Activated CD8-positive, alpha-beta T cell treated with anti-CD3 and anti-CD28 coated beads for 36 hours (primary cell): ENCODE results near the gene KRT2. TPM values are rescaled to one million over a fixed set of nuclear protein-coding genes. Genes with fewer than 3 reads are reported as not detected.
A peak's percentile ranks its signal among the peaks of the same experiment; 100 is the strongest.

Experiments
- ATAC-seq: fragments of 200-7000 bp; cut with Tn5 transposase; one replicate; pipeline ENCODE4 v1.10.0; 2021; ENCODE audit warnings: mild to moderate bottlenecking, moderate library complexity
- CTCF ChIA-PET: fragments of 350-600 bp; sonication (Branson Sonifier 250); formaldehyde crosslinking; loops from one replicate; lab custom pipeline; 2021; ENCODE audit warnings: antibody characterized with exemption; lab: Charles Lee
- POLR2A ChIA-PET: fragments of 350-600 bp; sonication (Branson Sonifier 250); formaldehyde crosslinking; loops from one replicate; lab custom pipeline; 2021; ENCODE audit warnings: antibody characterized with exemption; lab: Charles Lee
- DNase-seq: peaks from one replicate; pipeline ENCODE4 v3.0.0-alpha.2; 2020
- H3K27ac Mint-ChIP-seq: one replicate; pipeline ENCODE4 v1.8.0; 2021; ENCODE audit warnings: mild to moderate bottlenecking, mixed read lengths
- H3K27me3 Mint-ChIP-seq: one replicate; pipeline ENCODE4 v1.8.0; 2021; ENCODE audit warnings: mixed read lengths
- H3K36me3 Mint-ChIP-seq: one replicate; pipeline ENCODE4 v1.8.0; 2021; ENCODE audit warnings: low read depth, mixed read lengths
- H3K4me1 Mint-ChIP-seq: one replicate; pipeline ENCODE4 v1.8.0; 2021; ENCODE audit warnings: low read depth, mixed read lengths
- H3K4me3 Mint-ChIP-seq: one replicate; pipeline ENCODE4 v1.8.0; 2021; ENCODE audit warnings: mild to moderate bottlenecking, moderate library complexity, mixed read lengths
- H3K9me3 Mint-ChIP-seq: one replicate; pipeline ENCODE4 v1.8.0; 2021; ENCODE audit warnings: mixed read lengths
- intact Hi-C: fragments of 100-400 bp; cut with micrococcal nuclease; formaldehyde crosslinking; loops from one replicate; pipeline ENCODE4 v1.10.0; 2022
- total RNA-seq, 2 experiments: library from RNA; stranded (reverse); gene quantifications; one replicate each; pipeline ENCODE4 v1.2.3, GENCODE V29; 2021
- TF ChIP-seq, protein P1 (sequence below): fragments of 200-600 bp; IDR thresholded peaks from one replicate; pipeline ENCODE4 v1.8.0; 2022; ENCODE audit warnings: antibody characterized with exemption, mild to moderate bottlenecking

KRT2 gene
- total RNA-seq, 2 experiments from 2014 or later: not detected

GRCh38 chr12:52631676-52632459 lies 20.1 kb downstream of the KRT2 start:
- POLR2A ChIA-PET: no interaction called here
- Mint-ChIP-seq H3K4me1 (peaks cover 52% of the 10 kb centered on the region), H3K27ac (no peak overlapping the region), H3K9me3 (no peaks in the 10 kb centered on the region), H3K4me3 (no peak overlapping the region), H3K27me3 (no peaks in the 10 kb centered on the region), H3K36me3 (no peaks in the 10 kb centered on the region)
- CTCF ChIA-PET: interaction anchor here (0.9 kb wide), 1 partner anchor 11 kb away, joined by 3 read pairs; no protein-coding TSS in a partner anchor
- ATAC-seq (no peak), DNase-seq (no peak)
- intact Hi-C loops: no loop called here
- TF ChIP-seq, protein P1, sequence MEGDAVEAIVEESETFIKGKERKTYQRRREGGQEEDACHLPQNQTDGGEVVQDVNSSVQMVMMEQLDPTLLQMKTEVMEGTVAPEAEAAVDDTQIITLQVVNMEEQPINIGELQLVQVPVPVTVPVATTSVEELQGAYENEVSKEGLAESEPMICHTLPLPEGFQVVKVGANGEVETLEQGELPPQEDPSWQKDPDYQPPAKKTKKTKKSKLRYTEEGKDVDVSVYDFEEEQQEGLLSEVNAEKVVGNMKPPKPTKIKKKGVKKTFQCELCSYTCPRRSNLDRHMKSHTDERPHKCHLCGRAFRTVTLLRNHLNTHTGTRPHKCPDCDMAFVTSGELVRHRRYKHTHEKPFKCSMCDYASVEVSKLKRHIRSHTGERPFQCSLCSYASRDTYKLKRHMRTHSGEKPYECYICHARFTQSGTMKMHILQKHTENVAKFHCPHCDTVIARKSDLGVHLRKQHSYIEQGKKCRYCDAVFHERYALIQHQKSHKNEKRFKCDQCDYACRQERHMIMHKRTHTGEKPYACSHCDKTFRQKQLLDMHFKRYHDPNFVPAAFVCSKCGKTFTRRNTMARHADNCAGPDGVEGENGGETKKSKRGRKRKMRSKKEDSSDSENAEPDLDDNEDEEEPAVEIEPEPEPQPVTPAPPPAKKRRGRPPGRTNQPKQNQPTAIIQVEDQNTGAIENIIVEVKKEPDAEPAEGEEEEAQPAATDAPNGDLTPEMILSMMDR: no peak

DNA sequence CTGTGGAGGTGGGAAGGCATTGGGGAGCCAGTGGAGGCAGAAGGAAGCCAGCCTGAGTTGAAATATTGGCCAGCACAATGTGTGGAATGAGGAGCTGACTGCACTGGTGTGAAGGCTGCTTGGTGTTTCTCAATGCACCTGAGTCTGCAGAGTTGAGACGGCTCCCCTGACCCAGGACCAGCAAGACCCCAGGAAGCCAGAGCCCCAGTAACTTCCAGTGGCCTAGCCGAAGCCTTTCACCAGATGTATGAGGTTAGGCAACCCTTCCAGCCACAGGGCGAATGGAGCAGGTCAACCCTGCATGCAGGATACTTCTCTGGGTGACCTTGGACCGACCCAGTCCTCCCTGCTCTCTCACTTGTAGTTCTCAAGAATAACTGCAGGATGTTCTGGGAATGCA lies 20.7 kb downstream of the KRT2 start:
- CTCF ChIA-PET: no interaction called here
- peaks cover 55% of the 10 kb centered on the region for H3K4me1 Mint-ChIP-seq
- intact Hi-C loops: no loop called here
- no peaks in the 10 kb centered on the region for H3K27me3 Mint-ChIP-seq
- H3K36me3 Mint-ChIP-seq: no peaks in the 10 kb centered on the region
- no peak overlapping the region for H3K27ac Mint-ChIP-seq
- H3K9me3 Mint-ChIP-seq: no peaks in the 10 kb centered on the region
- DNase-seq (no peak), ATAC-seq (no peak)
- POLR2A ChIA-PET: no interaction called here
- TF ChIP-seq, protein P1: no peak
- no peak overlapping the region for H3K4me3 Mint-ChIP-seq

DNA sequence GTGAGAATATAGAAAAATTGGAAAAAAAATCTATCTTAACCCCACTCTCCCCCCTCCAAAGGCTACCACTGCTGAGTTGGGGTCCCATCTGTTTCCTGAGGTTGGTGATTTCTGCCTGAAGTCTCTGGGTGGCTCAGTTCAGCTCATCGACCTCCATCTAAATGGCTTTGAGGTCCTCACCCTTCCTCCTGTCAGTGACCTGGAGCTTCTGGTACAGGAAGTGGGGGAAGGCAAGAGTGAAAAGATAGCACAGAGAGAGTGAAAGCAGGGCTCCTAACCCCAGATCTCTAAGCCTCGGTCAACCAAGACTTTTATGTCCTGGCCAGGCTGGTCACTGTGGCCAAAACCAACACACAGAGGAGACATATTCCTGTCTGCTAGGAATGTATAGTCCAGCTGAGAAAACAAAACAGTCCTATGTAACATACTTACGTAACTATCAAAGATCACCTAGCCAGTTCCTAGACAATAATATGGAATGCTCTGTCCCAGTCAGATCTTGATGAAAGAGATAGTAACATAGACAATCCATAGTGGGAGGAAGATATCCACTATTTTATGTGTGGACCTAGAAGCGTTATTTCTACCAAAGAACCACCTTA lies 21.3 kb downstream of the KRT2 start:
- H3K9me3 Mint-ChIP-seq: no peaks in the 10 kb centered on the region
- DNase-seq (no peak), ATAC-seq (peak; percentile 27)
- H3K4me3 Mint-ChIP-seq: no peak overlapping the region
- peaks cover 56% of the 10 kb centered on the region for H3K4me1 Mint-ChIP-seq
- TF ChIP-seq, protein P1: no peak
- H3K27me3 Mint-ChIP-seq: no peaks in the 10 kb centered on the region
- no peaks in the 10 kb centered on the region for H3K36me3 Mint-ChIP-seq
- intact Hi-C loops: no loop called here
- ChIA-PET CTCF (no interaction called here), POLR2A (no interaction called here)
- H3K27ac Mint-ChIP-seq: peak overlapping the region; percentile 19

GRCh38 chr12:52630008-52630500 lies 22.0 kb downstream of the KRT2 start:
- no peak overlapping the region for H3K27ac Mint-ChIP-seq
- DNase-seq (no peak), ATAC-seq (no peak)
- H3K4me3 Mint-ChIP-seq: no peak overlapping the region
- intact Hi-C loops: no loop called here
- POLR2A ChIA-PET: no interaction called here
- H3K4me1 Mint-ChIP-seq: peaks cover 56% of the 10 kb centered on the region
- H3K36me3 Mint-ChIP-seq: no peaks in the 10 kb centered on the region
- H3K9me3 Mint-ChIP-seq: no peaks in the 10 kb centered on the region
- no peaks in the 10 kb centered on the region for H3K27me3 Mint-ChIP-seq
- CTCF ChIA-PET: no interaction called here
- TF ChIP-seq, protein P1: no peak
